ENCODE data around the gene POC1B.

The POC1B gene

DNA sequence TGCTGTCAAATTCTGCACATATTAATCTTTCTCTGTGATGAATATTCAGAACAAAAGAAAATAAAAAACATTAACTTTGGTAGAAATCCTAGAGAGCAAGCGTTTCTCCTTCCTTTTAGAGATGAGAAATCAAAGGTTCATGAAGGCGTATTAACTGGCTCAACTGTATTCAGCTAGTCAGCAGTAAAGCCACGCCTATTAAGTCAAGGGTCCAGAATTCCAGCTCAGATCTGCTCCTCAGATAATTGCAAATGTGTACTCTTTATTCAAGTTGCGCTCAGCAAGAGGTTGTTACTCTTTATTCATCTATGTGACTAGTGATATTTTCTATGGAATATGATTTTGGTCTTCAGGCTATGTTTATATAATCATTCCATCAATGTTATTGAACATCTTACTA is 13.1 kb upstream of the POC1B start:
- no peak for DNase-seq

DNA sequence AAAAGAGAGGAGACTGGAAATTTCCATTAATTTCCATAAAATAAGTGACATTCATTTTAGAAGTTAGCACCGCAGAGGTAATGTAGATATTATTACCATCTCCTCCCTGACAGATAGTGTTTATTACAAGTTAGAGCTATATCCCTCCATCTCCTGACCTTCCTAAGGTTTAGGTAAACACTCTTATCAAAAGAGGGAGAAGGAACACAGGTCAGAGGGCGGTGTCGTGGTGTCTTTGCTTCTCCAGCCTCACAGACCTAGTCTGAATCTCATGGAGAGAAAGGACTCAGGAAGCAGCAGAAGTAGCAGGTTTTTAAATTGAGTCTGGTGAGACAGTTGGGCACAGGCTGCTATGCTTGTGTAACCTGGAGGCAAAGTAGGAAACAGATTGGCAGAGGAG is 11.5 kb upstream of the POC1B start:
- DNase-seq: no peak

GRCh38 chr12:89529738-89530137 is 3.9 kb upstream of the POC1B start:
- no peak for DNase-seq

GRCh38 chr12:89528434-89528833 is 2.6 kb upstream of the POC1B start:
- no peak for DNase-seq

- no peak for DNase-seq
Measured at GRCh38 chr12:89525305-89525823, 483 bp downstream of the POC1B start.

GRCh38 chr12:89524541-89525304 is 1.1 kb downstream of the POC1B start, which contains the start of gene GALNT4:
GALNT4 (minus strand) TSS chr12:89524796; CDS start chr12:89524549, 247 bp downstream.
- peak; percentile 67 for DNase-seq

DNA sequence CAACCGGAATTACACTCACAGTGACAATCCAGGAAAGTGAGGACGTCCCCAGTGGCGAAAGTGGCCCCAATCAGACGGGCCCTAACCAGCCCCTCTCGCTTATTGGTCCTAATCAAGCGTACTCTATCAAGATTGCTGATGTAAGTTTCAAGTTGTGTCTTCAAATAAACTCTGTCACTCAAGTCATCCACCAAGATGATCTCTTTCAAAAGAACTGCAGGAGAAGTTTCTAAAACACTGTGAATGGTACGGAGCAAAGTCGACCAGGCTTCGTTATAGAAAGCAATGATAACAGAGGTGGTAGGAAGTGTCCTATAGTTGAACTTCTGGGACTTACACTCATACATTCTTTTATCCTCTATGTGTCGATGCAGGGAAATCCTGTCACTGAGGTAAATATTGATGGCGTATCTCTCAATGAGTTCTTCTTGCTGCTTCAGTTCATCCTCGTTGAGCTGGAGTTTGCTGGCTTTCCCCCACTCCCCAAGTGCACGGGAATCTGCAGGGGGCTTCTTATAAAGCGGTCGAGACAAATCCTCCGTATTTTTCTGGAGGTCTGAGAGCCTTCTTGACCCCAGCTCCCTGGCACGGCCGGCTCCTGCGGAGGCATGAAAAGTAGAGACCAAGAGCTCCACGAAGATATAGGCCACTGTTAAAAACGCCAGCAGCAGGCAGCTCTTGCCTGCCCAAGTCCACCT is 1.9 kb downstream of the POC1B start:
- no peak for DNase-seq

GRCh38 chr12:89523393-89523792 is 2.5 kb downstream of the POC1B start:
- no peak for DNase-seq

DNA sequence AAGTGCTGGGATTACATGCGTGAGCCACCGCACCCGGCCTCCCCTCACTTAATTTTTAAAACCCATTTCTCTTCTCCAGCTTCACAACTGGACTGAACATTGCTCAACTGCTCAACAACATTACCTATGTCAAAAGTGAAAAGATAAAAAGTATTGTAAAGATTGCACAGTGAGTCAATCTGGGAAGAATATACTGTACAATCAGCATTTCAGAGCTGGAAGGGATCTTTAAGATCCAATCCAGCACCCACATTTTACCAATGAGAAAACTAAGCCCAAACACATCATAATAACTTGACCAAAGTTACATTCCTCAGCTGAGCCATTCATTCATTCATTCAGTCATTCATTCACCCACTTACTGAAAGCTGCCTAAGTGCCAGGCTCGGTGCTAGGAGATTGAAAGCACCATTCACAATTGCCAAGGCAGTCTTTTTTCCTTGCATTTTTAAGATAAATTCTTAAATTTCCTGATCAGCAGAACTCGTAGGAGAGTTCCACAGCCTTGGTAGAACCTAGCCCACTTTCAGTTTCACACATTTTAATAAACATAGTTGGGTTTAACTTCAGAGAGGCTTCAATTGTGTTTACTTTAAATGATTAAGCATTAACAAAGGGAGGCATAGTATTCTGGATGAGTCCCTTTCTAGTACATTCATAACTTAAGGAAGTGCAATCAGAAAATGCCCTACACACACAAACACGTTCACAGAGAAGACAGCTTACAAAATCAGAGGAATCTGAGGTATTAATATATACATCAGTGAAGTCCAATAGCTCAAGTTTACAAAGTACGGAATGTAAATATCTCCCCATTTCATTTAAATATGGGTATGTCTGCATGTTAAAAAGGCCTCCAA is 4.3 kb downstream of the POC1B start:
- no peak for DNase-seq

GRCh38 chr12:89517720-89518119 is 8.1 kb downstream of the POC1B start:
- DNase-seq: no peak

DNA sequence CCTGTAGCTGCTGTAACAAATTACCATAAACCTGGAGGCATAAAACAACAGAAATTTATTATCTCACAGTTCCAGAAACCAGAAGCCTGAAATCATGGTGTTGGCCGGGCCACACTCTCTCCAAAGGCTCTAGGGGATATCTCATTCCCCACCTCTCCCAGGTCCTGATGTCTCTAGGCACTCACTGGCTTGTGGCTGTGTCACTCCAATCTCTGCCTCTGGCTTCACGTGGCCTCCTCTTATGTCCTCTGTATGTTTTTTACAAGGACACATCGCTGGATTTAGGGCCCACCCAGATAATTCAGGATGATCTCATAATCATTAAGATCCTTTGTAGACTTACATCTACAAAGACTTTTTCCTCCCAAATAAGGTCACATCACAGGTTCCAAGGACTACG is 9.2 kb downstream of the POC1B start:
- DNase-seq: no peak

DNA sequence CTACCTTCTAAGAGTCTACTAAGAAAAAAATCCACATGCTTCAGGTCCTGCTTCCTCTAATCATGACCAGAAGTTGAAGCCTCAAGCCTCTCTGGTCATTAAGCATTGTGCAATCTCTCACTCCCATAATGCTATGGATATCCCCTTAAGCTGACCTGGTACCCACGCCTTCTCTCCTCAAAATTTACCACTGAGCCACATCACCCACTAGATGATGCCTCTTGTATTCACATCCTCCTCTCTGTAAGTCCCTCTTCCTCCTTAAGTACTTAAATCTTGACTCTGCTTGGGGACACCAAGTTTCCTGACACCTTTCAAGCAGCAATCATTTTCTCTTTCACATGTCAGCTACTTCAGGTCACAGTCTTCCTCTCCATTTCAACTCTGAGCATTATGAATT is 11.1 kb downstream of the POC1B start:
- no peak for DNase-seq

DNA sequence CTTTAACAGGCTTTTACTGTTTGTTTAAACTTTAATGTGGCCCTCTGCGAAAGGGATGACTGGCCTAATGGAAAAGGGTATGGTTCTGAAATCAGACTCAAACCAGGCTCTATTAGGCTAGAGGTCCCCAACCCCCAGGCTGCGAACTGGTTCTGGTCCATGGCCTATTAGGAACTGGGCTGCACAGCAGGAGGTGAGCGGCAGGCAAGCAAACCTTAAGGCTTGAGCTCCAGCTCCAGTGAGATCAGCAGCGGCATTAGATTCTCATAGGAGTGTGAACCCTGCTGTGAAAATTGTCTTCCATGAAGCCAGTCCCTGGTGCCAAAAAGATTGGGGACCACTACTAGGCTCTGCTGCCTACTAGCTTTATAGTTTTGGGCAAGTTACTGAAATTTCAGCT is 12.3 kb downstream of the POC1B start:
- no peak for DNase-seq

DNA sequence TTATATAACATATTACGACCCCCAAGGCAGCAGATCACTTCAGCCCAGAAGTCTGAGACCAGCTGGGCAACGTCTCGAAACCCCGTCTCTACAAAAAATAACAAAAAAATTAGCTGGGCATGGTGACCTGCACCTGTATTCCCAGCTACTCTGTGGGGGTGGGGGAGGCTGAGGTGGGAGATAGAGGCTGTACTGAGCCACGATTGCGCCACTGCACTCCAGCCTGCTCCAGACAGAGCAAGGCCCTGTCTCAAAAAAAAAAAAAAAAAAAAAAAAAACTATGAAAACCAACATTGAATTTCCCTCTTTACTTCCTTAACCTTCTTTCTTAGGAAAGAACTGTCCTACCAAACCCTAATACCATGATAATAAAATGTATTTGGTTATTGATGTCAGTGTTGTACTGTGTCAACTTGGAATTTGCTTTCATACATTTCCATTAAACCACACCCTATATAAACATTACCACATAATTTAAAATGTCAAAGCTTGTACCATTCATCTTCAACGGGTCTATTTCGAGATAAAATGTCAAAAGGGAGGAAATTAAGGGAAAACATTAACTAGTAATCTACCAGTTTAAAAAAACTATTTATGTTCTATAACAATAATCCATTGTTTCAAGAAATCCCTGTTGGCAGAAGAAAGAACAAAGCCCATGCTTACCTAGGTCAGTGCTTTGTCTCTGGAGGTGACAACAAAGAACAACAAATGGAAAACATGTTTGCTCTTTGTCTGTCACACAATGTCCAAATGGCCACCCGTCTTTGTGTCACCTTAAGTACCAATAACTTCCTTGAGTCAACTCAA is 18.6 kb downstream of the POC1B start:
- no peak for DNase-seq

- no peak for DNase-seq
Measured at GRCh38 chr12:89506050-89506449, 19.8 kb downstream of the POC1B start.

DNA sequence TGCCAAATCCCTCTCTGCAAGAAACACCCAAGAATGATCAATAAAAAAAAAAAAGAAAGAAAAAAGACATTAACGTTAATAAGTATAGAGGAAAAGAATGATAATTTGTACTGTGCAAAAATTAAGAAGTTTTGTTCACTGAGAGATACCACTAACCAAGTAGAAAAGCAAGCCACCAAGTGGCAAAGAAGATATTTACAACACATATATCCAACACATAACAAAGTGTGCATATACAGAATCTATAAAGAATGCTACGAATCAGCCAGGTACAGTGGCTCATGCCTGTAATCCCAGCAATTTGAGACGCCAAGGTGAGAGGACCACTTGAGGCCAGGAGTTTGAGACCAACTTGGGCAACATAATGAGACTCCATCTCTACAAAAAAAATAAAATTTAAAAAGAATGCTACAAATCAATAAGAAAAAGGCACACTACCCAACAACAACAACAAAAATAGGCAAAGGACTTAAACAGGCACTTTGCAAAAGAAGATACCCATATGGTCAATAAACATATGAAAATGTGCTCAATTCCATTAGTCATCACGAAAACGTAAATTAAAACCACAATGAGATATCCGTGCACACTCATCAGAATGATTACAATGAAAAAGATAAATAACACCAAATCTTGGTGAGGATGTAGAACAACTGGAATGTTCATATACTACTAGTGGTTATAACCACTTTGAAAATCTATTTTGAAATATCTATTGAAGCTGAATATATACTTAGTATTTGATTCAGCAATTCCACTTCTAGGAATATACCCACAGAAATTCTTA is 21.1 kb downstream of the POC1B start:
- DNase-seq: no peak

- no peak for DNase-seq
Measured at GRCh38 chr12:89501793-89502192, 24.1 kb downstream of the POC1B start.

DNA sequence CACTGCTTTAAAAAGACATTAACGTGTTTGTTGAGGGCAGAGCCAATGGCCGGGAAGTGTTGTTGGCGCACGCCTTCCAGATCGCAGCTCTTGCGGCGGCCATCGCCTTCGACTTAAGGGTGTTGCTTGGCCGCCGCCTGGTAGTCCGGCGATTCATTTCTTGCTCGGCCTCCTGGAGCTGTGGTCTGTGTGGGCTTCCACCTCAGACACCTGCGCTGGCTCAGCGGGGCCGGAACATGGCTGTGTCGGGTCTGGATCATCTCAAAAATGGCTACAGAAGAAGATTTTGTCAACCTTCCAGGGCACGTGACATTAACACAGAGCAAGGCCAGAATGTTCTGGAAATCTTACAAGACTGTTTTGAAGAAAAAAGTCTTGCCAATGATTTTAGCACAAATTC is 26.0 kb downstream of the POC1B start:
- no peak for DNase-seq

GRCh38 chr12:89497467-89497866 is 28.4 kb downstream of the POC1B start:
- no peak for DNase-seq

DNA sequence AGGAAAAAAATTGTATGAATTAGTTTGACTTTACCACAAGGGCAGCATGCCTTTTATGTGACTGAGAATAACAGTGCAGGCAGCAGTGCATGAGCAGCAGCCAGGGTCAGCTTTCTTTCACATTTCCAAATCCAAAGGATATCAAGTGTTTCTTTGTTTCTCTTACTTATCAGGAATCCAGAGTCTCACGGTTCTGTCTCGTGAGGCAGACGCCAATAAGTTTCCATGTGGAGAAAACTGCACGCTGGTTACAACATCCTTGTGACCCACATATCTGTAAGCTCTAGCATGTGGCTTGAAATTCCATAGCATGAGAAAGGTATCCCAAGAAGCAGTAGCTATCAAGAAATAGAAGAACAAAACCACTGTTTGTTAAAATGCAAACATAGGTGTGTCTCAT is 28.8 kb downstream of the POC1B start:
- no peak for DNase-seq

DNA sequence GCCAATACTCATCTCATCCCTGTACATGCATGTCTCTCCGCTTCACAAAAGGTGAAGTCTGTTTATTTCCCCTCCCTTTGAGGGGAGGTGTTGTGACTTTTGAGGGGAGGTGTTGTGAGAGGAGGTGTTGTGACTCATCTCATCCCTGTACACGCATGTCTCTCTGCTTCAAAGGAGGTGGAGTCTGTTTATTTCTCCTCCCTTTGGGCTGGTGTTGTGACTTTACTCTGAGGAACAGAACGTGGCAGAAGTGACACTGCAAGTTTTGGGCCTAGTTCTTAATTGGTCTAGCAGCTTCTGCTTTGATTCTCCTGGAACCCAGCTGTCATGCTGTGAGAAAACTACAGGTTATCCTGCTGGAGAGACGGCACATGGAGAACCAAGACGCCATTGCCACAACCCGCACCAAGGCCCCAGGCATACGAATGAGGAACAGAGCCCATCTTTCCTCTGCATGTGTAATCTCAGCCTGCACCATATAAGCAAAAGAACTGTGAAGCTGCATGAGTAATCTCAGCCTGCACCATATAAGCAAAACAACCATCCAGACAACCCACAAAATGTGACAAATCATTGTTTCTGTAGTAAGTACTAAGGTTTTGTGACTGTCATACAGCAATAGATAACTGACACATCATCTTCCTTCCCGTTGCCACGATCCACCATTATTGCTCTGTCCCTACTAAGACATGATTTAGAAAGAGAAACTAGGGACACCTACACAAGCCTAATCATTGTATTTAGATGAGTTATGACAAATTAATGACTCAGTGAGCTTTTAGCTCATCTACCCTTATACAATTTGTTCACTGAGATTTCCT is 31.2 kb downstream of the POC1B start:
- no peak for DNase-seq
